Testis (tissue), 2 donors: ENCODE measurements around the gene HEBP2.
"Not testable (repeated sequence)": the region's sequence is repeated elsewhere in the genome, so short reads cannot be mapped to it uniquely, and the experiment has no call there.

ENCODE experiments used
- CTCF ChIP-seq, 3 experiments: fragments of 450-650 bp in 2 of 3; fragments of 200-600 bp in 1 of 3; sonication (generic) in 1 of 3; IDR thresholded peaks; one replicate each; pipeline ENCODE4 v1.5.1; 2016 to 2019; ENCODE audit warnings: antibody characterized with exemption in 3 of 3, mild to moderate bottlenecking in 2 of 3, moderate library complexity in 1 of 3
- POLR2A ChIP-seq: fragments of 450-650 bp; IDR thresholded peaks from one replicate; pipeline ENCODE4 v1.6.1; 2017; ENCODE audit warnings: antibody characterized with exemption, mild to moderate bottlenecking, moderate library complexity

DNA sequence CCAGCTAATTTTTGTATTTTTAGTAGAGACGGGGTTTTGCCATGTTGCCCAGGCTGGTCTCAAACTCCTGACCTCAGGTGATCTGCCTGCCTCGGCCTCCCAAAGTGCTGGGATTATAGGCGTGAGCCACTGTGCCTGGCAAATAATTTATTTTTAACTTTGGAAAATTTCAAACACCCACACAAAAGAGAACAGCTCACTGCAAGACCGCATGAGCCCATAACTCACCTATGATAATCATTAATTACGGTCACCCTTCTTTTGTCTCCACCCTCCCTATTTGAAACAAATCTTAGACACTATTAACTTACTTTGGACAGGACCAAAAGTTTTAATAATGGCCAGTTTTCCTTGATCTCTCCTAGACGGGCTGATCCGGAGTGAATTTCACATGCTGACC lies 21.2 kb downstream of the HEBP2 start:
- TF ChIP-seq CTCF (IDR thresholded peaks at IDR 0.05); POLR2A: not testable (repeated sequence)
